NCI-H526 (cell line): ENCODE results near the gene MAGEA8.
"Not testable (repeated sequence)": the region's sequence is repeated elsewhere in the genome, so short reads cannot be mapped to it uniquely, and the experiment has no call there.

Source experiments
- DNase-seq, 2 experiments: peaks; one replicate each; lab custom pipeline; 2025; lab: John Stamatoyannopoulos, UW

Gene MAGEA8

GRCh38 chrX:149881081-149881711, at the start of gene MAGEA8:
Gene MAGEA8, plus strand, starts transcription at chrX:149881183. Its CDS starts 3,090 bp downstream, at chrX:149884273.
- peak in 1 of 2 experiments; percentile 0 for DNase-seq

GRCh38 chrX:149831473-149831872, 49.5 kb upstream of the MAGEA8 start:
- DNase-seq = no peak

- not testable (repeated sequence) for DNase-seq
Measured at GRCh38 chrX:149836728-149837127, 44.3 kb upstream of the MAGEA8 start.

- DNase-seq = no peak
Measured at GRCh38 chrX:149837167-149837566, 43.8 kb upstream of the MAGEA8 start.

- no peak for DNase-seq
Measured at GRCh38 chrX:149837639-149838038, 43.3 kb upstream of the MAGEA8 start.

GRCh38 chrX:149841929-149842328, 39.1 kb upstream of the MAGEA8 start:
- no peak for DNase-seq

GRCh38 chrX:149845385-149845784, 35.6 kb upstream of the MAGEA8 start:
- DNase-seq = no peak

GRCh38 chrX:149846789-149847188, 34.2 kb upstream of the MAGEA8 start:
- DNase-seq = no peak

GRCh38 chrX:149848855-149849254, 32.1 kb upstream of the MAGEA8 start:
- DNase-seq = no peak

GRCh38 chrX:149849787-149850186, 31.2 kb upstream of the MAGEA8 start:
- DNase-seq = no peak

- DNase-seq = no peak
Measured at GRCh38 chrX:149851864-149852263, 29.1 kb upstream of the MAGEA8 start.

- DNase-seq = no peak
Measured at GRCh38 chrX:149853925-149854324, 27.1 kb upstream of the MAGEA8 start.

- peak; percentile 72 to 79 for DNase-seq
Measured at GRCh38 chrX:149858592-149858991, 22.4 kb upstream of the MAGEA8 start.

GRCh38 chrX:149860445-149860844, 20.5 kb upstream of the MAGEA8 start:
- no peak for DNase-seq

- DNase-seq = no peak
Measured at GRCh38 chrX:149865390-149865789, 15.6 kb upstream of the MAGEA8 start.

GRCh38 chrX:149867488-149867887, 13.5 kb upstream of the MAGEA8 start:
- no peak for DNase-seq

- DNase-seq = no peak
Measured at GRCh38 chrX:149870840-149871239, 10.1 kb upstream of the MAGEA8 start.

GRCh38 chrX:149871433-149871832, 9.6 kb upstream of the MAGEA8 start:
- DNase-seq = no peak

GRCh38 chrX:149871940-149872339, 9.0 kb upstream of the MAGEA8 start:
- peak; percentile 20 to 54 for DNase-seq

- no peak for DNase-seq
Measured at GRCh38 chrX:149877157-149877556, 3.8 kb upstream of the MAGEA8 start.

- no peak for DNase-seq
Measured at GRCh38 chrX:149877636-149878035, 3.3 kb upstream of the MAGEA8 start.

- not testable (repeated sequence) for DNase-seq
Measured at GRCh38 chrX:149890828-149891227, 9.8 kb downstream of the MAGEA8 start.

- no peak for DNase-seq
Measured at GRCh38 chrX:149898554-149898953, 17.6 kb downstream of the MAGEA8 start.
